HG03175 (cell line): ENCODE measurements around the gene SSU72.

Experiments used
- ATAC-seq: cut with Tn5 transposase; IDR thresholded peaks from one replicate; pipeline ENCODE4 v1.9.1; 2021; ENCODE audit warnings: mild to moderate bottlenecking, moderate library complexity; ENCODE audit not compliant: unreplicated experiment

Gene SSU72

DNA sequence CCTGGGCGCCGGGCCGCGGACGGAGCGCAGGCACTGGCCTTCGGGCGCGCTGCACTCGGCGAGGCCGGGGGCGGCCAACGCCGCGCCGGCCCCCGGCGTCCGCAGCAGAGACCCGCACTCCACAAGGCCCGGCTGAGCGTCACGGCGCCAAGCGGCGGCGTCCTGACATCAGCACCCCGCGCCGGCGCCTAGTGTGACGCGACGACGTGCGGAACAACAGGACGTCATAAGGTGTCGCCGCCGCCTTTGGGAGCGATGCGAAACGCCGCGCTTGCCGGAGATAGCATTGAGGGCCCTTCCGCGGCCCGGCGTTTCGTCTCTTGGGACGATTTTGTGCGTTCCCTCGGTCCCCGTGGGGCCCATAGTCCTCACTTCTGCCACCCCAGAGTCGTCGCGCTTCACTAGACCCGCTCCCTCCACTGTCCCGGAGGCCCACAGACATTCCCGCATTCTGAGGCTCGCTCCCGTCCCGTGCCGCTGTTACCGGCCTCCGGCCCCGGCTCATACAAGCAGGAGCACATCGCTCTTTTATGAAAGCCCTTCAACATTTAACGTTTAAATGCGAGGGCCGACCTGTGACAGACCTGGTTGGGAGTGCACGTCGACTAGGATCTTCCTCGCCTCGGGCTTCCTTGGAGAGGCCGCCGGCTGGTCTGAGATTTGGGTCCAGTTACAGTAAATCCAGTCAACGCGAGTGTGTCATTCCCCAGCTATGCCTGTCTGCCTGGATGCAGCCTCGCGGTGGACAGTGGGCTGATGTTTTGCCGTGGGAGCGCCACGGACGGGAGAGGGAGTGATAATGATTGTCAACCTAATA lies at the start of gene SSU72:
Gene SSU72 (minus strand): TSS at position 143 of the 817 bp plus-strand sequence. CDS start 306 bp downstream, outside the sequence.
- peak; percentile 89 for ATAC-seq

DNA sequence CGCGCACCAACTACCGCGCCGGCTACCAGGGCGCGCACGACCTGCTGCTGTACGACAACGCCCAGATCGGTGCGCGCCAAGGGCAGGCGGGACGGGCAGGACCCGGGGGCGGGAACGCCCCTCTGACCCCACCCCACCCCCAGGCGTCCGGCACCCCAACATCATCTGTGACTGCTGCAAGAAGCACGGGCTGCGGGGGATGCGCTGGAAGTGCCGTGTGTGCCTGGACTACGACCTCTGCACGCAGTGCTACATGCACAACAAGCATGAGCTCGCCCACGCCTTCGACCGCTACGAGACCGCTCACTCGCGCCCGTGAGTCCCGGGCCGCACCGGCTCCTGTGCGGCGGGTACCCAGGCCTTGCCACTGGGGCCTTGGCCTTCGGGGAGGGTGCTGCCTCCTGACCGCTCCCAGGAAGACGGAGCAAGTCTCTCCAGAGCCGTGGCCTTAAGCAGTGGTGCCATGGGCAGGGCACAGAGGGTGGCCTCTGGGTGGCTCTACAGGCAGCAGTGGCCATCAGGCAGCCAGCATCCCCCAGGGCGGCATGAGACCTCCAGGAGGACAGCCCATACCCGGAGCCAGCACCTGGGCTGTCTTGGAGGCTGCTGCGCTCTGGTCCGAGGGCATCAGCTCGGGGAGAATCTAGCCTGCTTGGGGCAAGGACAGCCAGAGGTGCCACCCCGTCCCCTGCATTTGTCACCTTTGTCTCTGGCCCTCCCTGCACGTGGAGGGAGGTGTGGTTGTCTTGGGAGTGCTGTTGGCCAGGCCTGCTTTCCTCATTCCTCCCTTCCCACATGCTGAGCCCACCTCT lies 49.2 kb upstream of the SSU72 start:
- ATAC-seq = no peak

- no peak for ATAC-seq
Measured at GRCh38 chr1:1623181-1623630, 48.5 kb upstream of the SSU72 start.

GRCh38 chr1:1622788-1623094 lies 48.1 kb upstream of the SSU72 start:
- no peak for ATAC-seq

DNA sequence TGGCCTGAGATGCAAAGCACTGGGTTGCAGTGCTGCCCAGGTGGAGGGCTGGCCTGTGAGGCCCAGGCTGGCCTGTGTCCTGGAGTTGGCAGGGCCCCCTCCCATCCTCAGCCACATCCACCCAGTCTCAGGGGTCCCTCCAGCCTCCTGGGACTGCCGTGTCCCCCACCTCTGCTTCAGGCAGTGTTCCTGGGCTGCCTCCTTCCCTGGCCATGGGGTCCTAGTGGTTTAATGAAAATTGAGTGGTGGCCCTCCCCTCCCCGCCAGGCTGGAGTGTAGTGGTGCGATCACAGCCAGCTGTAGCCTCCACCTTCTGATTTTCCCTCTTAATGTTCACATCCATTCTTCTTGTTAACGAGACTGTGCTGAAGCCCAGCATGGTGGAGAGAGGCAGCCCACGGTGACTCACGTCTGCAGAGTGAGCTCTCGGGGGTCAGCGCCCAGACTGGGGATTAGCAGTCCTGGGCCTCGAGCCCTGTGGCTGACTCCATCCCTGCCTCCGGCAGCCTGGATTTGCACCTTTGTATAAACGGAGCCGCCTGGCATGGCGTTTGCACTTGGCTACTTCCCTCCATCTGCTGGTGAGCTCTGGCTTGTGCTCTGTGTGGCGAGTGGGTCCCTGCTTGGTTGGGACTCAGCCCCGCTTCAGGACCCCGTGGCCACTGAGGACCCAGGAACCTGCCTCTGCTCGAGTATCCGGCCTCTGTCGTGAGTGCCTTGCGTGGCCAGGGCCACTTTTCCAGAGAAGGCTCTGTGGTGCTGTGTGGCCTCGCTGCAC lies 47.5 kb upstream of the SSU72 start:
- ATAC-seq = no peak

DNA sequence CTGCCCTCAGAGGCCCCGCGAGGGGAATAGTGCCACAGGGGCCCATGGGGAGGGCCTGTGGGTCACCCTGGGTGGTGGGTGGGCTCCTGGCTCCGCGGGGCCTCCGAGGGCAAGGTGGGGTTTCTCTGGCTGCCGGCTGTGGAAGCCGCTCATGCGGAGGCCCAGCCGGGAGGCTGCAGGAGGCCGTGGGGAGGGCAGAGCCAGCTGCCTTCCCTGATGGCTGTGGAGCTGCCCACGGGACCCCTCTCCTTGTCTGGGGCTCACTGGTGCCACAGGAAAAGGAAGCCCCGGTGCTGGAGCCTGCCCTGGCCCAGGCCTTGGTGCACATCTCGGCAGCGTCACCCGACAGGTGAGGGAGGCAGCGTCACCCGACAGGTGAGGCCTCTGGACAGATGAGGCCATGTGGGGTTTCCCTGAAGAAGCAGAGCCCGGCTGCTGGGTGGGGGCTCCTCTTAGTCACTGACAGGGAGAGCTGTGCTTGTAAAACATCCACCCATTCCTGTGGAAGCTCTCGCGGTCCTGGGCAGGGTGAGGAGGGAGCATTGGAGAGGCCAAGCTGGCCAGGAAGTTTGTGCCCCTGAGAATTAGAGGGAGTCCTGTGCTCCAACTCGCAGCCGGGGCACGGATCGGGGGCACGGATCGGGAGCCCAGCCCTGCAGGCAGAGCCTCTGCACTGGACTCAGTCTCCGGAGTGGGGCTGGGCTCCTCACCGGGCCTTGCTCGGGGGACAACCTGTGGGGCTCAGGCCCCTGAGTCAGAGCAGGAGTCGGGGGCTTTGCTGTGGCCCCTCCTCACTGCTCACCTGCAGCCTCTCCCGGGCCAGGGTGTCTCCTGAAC lies 46.7 kb upstream of the SSU72 start:
- no peak for ATAC-seq

DNA sequence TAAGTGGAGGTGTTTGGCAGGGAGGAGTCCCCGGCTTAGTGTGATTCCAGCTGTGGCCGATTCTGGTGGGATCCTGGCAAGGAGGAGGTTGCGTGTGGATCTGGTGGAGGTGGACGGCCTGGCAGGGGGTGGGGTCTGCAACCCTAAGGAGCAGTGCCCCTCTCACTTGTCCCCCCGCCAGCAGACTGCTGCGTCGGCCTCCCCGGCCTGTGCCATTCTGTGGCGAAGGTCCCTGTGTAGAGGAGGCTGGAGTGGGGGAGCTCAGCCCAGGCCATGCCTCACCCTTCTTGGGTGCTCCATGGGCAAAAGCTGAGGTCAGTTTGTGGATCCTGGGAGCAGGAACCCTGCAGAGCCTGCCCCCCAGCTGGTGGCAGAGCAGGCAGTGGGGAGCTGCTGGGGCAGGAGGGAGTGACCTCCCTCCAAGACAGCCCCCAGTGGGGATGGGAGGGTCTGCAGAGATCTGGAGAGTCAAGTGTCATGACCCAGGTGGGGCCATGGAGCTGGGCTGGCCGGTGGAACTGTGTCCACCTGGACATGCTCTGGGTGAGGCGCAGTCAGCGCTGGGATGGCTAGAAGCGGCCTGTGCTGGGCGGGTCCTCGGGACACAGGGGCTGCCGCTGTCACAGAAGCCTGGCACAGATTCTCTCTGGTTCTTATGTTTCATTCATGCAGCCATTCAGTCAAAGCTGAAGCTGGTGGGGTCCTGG lies 45.9 kb upstream of the SSU72 start:
- no peak for ATAC-seq

GRCh38 chr1:1619917-1620361 lies 45.3 kb upstream of the SSU72 start:
- no peak for ATAC-seq

DNA sequence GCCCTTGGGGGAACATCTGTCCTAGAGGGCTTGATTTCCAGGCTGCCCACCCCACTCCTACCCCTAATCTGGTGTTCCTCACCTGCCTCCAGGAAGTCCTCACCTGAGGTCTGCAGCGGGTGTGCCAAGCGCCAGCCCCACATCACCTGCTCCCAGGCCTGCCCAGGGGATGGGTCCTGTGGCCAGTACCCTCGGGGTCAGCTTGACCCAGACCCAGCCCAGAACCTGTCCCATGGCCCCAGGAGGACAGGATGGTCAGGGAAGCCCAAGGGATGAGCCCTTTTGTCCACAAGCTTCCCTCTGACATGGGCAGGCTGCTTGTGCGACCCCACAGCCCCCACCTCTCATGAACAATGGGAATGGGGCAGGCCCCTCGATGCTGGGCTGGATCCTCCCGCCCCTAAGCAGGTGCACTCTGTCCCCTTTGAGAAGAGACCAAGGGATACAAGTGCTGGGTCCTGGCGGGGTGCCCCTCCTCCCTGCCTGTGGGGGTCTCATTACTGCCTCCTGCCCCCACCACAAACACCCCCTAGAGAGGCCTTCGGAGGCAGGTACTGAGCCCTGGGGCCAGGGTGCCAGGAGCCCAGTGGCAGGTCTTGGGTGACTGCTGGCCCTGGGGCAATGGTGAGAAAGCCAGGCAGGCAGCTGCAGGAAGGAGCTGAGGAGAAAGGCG lies 43.9 kb upstream of the SSU72 start:
- ATAC-seq = no peak

DNA sequence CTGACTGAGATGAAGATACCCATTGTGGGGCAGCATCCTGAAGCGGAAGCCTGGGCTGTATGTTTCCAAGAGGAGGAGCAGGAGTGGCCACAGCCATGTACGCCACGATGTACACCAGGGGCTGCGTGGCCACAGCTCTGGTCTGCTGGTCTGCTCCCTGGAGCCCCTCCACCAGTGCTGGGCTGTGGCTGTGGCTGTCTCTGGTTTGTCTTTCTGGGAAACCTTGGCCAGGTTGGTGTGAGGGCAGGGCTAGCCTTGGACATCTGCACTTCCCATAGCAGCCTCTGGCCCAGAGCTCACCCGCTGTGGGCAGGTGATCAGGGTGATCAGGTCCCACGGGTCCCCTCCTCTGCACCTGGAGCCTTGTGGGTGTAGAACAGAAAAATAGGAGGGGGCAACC lies 43.3 kb upstream of the SSU72 start:
- ATAC-seq = no peak

DNA sequence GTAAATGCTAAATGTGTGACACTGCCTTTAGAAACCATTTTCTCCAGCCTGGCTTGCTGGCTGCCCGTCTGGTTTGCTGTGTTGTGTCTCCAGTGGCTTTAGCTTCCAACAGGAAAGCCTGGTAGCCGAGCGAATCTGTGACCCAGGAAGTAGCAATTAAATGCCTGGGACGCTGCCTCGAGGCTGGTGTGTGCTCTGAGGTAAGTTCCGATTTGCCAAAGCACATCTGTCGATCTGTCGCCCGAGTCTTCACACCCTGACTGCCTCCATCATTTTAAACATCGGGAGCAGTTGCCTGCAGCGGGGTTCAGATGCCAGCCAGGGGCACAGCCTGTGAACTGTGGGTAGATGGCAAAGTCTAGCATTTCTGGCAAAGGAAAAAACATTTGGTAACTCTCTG lies 42.9 kb upstream of the SSU72 start:
- ATAC-seq = no peak

- no peak for ATAC-seq
Measured at GRCh38 chr1:1616838-1617237, 42.2 kb upstream of the SSU72 start.

DNA sequence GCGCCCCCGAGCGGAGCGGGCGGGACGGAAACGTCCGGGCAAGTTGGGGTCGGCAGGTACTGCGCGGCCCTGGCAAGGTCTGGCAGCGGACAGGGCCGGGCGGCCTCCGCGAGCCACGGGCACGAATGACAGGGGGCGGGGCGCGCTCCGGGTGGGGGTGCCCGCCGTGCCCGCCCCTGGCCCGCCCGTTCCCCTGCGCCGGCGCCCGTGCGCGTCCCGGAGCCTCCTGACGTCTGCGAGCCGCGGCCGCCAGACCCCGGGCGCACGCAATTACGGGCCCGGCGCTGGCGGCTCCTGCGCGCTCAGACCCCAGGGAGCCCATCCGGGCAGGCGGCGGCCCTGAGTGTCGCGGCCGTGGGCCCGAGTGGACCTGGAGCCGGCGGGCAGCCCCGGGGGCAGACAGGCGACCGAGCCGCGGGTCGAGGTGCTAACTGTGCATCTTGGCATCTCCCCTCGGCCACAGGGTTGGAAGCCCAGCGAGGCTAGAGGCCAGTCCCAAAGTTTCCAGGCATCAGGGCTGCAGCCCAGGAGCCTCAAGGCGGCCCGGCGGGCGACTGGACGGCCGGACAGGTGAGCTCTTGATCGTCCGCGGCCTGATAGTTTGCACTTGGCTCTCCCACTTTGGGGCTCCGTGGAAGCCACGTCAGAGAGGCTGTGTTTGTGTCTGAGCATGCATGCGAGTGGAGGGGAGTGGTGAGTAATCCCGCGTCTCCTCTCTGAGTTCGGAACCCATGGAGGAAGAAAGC lies 41.6 kb upstream of the SSU72 start:
- ATAC-seq = peak; percentile 23

DNA sequence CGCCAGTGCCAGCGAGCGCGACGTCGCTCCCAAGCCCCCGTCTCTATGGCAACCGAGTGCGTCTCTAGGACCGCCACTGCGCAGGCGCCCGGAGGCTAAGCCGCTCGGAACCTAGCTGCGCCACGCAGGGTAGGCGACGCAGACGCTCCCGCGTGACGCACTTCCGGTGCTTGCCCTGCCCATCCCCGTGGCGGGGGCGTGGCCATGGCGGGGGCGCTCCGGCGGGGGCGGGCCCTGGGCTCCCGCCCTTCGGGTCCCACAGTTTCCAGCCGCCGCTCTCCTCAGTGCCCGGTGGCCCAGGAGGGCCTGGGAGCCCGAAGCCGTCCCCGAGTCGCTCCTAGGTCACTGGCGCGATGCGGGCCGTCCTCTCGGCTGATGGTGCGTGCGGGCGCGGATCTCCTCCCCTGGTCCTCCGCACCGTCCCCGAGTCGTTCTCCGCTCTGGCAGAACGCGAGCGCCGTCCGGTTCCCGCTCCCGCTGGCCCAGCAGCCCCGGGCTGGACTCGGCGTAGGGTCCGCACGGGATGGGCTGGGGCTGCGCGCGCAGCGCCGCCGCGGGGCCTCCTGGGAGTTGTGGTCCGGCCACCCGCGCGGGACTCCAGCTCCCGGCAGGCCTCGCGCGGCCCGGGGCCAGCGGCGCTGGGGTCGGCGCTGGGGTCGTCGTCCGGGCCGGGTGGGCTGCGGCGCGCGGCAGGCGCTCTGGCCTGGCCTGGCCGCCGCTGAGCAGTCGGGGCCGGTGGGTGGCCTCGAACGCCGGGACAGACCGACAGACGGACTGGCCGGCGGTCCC lies 40.8 kb upstream of the SSU72 start, which contains the start of gene MIB2:
Gene MIB2 (plus strand): TSS at position 245 of the 789 bp plus-strand sequence. CDS start 7,953 bp downstream, outside the sequence.
- ATAC-seq = peak; percentile 82

- no peak for ATAC-seq
Measured at GRCh38 chr1:1614954-1615255, 40.2 kb upstream of the SSU72 start.

DNA sequence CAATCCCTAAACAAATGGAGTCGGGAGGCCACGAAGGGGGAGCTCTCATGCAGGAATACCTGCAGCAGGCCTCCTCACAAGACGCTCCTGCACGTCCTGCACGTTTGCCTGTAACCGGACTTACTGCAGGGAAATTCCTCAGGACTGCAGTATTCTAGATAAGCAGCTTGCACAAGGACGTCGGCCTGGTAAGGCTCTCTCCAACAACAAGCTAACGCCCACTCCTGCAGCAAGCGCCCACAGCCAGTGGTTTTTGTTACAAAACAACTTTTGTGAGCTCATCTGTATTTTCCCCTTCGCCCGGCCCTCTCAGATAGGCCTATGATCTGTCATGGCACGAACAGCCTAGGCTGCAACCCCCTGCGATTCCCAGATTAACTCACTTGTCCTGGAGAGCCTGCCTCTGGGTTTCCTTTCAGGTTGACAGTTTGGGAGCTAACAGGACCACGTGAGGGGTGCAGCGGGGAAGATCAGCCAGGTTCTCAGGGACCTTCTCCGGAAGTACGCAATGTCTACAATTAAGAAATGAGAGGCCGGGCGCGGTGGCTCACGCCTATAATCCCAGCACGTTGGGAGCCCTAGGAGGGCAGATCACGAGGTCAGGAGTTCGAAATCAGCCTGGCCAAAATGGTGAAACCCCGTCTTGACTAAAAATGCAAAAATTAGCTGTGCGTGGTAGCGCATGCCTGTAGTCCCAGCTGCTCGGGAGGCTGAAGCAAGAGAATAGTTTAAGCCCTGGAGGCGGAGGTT lies 39.7 kb upstream of the SSU72 start:
- peak; percentile 4 for ATAC-seq

DNA sequence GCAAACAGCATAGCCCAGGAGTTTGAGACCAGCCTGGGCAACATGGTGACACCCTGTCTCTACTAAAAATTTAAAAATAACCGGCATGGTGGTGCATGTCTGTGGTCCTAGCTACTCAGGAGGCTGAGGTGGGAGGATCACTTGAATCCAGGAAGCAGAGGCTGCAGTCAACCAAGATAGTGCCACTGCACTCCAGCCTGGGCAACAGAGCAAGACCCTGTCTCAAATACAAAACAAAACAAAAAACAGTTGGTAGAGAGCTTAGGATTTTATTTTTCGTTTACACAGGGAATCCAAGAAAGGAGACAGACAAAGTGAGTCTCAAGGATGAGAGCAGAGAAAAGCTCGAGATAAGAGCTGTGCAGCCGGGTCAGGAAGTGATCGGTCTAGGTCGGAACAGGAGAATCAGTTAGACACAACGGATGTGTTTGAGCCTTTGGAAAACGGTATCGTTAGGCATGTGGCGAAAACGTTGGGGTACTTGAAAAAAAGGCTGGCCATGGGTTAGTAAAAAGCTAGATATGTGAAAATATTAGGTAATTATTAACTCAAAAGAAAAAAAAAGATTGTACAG lies 38.9 kb upstream of the SSU72 start:
- no peak for ATAC-seq
